Keratinocyte (primary cell): ENCODE results near the gene CRHBP. TPM values are rescaled to one million over a fixed set of nuclear protein-coding genes. Genes with fewer than 3 reads are reported as not detected.

ENCODE experiments used
- DNase-seq: peaks from one replicate; pipeline ENCODE4 v3.0.0-alpha.2; 2011; ENCODE audit warnings: low read depth, missing footprints, low spot score
- FAIRE-seq: peaks from 2 replicates; lab custom pipeline; 2011; peaks lifted over from hg19 to GRCh38; lab: Jason Lieb, UNC
- H2AFZ ChIP-seq: 2 replicates; pipeline ENCODE4 v1.6.0; 2012; ENCODE audit warnings: low read length, control low read depth, inconsistent platforms; ENCODE audit not compliant: control insufficient read depth
- H3K27ac ChIP-seq: 2 replicates; pipeline ENCODE4 v1.5.1; 2011; ENCODE audit warnings: low read length; ENCODE audit not compliant: control insufficient read depth, insufficient read depth
- H3K27me3 ChIP-seq: 3 replicates; pipeline ENCODE4 v1.6.0; 2011; ENCODE audit warnings: low read length; ENCODE audit not compliant: control insufficient read depth, insufficient read depth; ENCODE audit errors: extremely low read depth
- H3K36me3 ChIP-seq, 2 experiments: 2 replicates in 1 of 2; 3 replicates in 1 of 2; pipeline ENCODE4 v1.5.1; 2011; ENCODE audit warnings: low read length in 2 of 2, mild to moderate bottlenecking in 1 of 2; ENCODE audit not compliant: control insufficient read depth in 2 of 2, insufficient read depth in 2 of 2; ENCODE audit errors: extremely low read depth in 1 of 2
- H3K4me1 ChIP-seq: 3 replicates; pipeline ENCODE4 v1.5.1; 2011; ENCODE audit warnings: low read length; ENCODE audit not compliant: control insufficient read depth, insufficient read depth; ENCODE audit errors: extremely low read depth
- H3K4me2 ChIP-seq: 3 replicates; pipeline ENCODE4 v1.6.0; 2011; ENCODE audit warnings: low read depth, low read length; ENCODE audit not compliant: control insufficient read depth, insufficient read depth; ENCODE audit errors: extremely low read depth
- H3K4me3 ChIP-seq, 3 experiments: fragments of 200-600 bp in 1 of 3; sonication (generic) in 1 of 3; 2 replicates in 2 of 3; 3 replicates in 1 of 3; pipeline ENCODE4 v1.5.1; 2011 to 2016; ENCODE audit warnings: low read length in 3 of 3, mild to moderate bottlenecking in 3 of 3, control low read depth in 2 of 3, inconsistent platforms in 1 of 3, low read depth in 1 of 3, mixed read lengths in 1 of 3, mixed run types in 1 of 3, moderate library complexity in 1 of 3; ENCODE audit not compliant: control insufficient read depth in 2 of 3, insufficient read depth in 2 of 3; ENCODE audit errors: extremely low read depth in 1 of 3
- H3K79me2 ChIP-seq: 2 replicates; pipeline ENCODE4 v1.6.0; 2012; ENCODE audit warnings: low read length; ENCODE audit not compliant: control insufficient read depth, insufficient read depth
- H3K9ac ChIP-seq: 3 replicates; pipeline ENCODE4 v1.6.0; 2011; ENCODE audit warnings: low read length; ENCODE audit not compliant: control insufficient read depth, insufficient read depth; ENCODE audit errors: extremely low read depth
- H3K9me1 ChIP-seq: 3 replicates; pipeline ENCODE4 v1.6.0; 2011; ENCODE audit warnings: low read length; ENCODE audit not compliant: control insufficient read depth, insufficient read depth; ENCODE audit errors: extremely low read depth
- H3K9me3 ChIP-seq: 2 replicates; pipeline ENCODE4 v1.5.1; 2012; ENCODE audit warnings: low read depth, low read length; ENCODE audit not compliant: control insufficient read depth
- H4K20me1 ChIP-seq: 3 replicates; pipeline ENCODE4 v1.6.0; 2011; ENCODE audit warnings: low read length; ENCODE audit not compliant: control insufficient read depth, insufficient read depth; ENCODE audit errors: extremely low read depth
- EZH2 ChIP-seq: IDR thresholded peaks from one replicate; pipeline ENCODE4 v1.6.1; 2012; ENCODE audit warnings: inconsistent platforms, mild to moderate bottlenecking, low read length, moderate library complexity
- dilution Hi-C: fragments of 300-500 bp; cut with MboI; formaldehyde crosslinking; loops from one replicate; pipeline ENCODE4 v1.7.0; 2020; ENCODE audit warnings: low sequenced_read_pairs; ENCODE audit not compliant: extremely low pct_ligation_motif_present
- polyA plus RNA-seq, 5 experiments: library from polyadenylated mRNA; depleted of rRNA in 3 of 5; stranded (reverse) in 3 of 5; stranded (forward) in 1 of 5; unstranded in 1 of 5; fragments of >200 nt; gene quantifications; 1 replicate in 1 of 5; 2 replicates in 3 of 5; 3 replicates in 1 of 5; pipeline versions ENCODE4 v1.2.1 to v1.2.3, GENCODE V29; 2011 to 2012; ENCODE audit warnings: missing spikeins in 2 of 5, low read depth in 1 of 5, low replicate concordance in 1 of 5
- TF ChIP-seq, protein P1 (sequence below), 3 experiments: IDR thresholded peaks in 1 of 3; conservative IDR thresholded peaks in 1 of 3; optimal IDR thresholded peaks in 1 of 3; 2 replicates in 2 of 3; 3 replicates in 1 of 3; pipeline versions ENCODE3 to v1.5.1; 2011; ENCODE audit warnings: low read length in 3 of 3, mild to moderate bottlenecking in 3 of 3, moderate library complexity in 2 of 3, control low read depth in 1 of 3, inconsistent platforms in 1 of 3; ENCODE audit not compliant: insufficient read depth in 2 of 3; ENCODE audit errors: extremely low read depth in 1 of 3

CRHBP gene
- polyA plus RNA-seq, 1 donor (not counting 4 experiments of a cell fraction or from before 2014, with no cell fraction given), result not detected

GRCh38 chr5:76954383-76954763, 1.5 kb downstream of the CRHBP start:
- H3K36me3 ChIP-seq, result no peaks in the 10 kb centered on the region
- H3K9ac ChIP-seq, result no peak overlapping the region
- H3K27me3 ChIP-seq, result peaks cover 40% of the 10 kb centered on the region
- FAIRE-seq, result no peak
- TF ChIP-seq, protein P1, sequence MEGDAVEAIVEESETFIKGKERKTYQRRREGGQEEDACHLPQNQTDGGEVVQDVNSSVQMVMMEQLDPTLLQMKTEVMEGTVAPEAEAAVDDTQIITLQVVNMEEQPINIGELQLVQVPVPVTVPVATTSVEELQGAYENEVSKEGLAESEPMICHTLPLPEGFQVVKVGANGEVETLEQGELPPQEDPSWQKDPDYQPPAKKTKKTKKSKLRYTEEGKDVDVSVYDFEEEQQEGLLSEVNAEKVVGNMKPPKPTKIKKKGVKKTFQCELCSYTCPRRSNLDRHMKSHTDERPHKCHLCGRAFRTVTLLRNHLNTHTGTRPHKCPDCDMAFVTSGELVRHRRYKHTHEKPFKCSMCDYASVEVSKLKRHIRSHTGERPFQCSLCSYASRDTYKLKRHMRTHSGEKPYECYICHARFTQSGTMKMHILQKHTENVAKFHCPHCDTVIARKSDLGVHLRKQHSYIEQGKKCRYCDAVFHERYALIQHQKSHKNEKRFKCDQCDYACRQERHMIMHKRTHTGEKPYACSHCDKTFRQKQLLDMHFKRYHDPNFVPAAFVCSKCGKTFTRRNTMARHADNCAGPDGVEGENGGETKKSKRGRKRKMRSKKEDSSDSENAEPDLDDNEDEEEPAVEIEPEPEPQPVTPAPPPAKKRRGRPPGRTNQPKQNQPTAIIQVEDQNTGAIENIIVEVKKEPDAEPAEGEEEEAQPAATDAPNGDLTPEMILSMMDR (optimal IDR thresholded peaks at IDR 0.05 in 1 of 3, IDR thresholded peaks at IDR 0.05 in 1 of 3, conservative IDR thresholded peaks at IDR 0.05 in 1 of 3; ENCODE audit: extremely low read depth in 1 of 3, insufficient read depth in 2 of 3, low read length in 3 of 3), result no peak
- TF ChIP-seq EZH2, result peak; percentile 19
- H2AFZ ChIP-seq, result no peak overlapping the region
- dilution Hi-C loops, result no loop called here
- DNase-seq, result no peak
- no peaks in the 10 kb centered on the region for H3K79me2 ChIP-seq
- H4K20me1 ChIP-seq, result no peaks in the 10 kb centered on the region
- no peak overlapping the region for H3K4me3 ChIP-seq
- H3K27ac ChIP-seq, result no peak overlapping the region
- no peak overlapping the region for H3K4me2 ChIP-seq
- no peaks in the 10 kb centered on the region for H3K9me3 ChIP-seq
- H3K4me1 ChIP-seq, result peaks cover 7% of the 10 kb centered on the region
- H3K9me1 ChIP-seq, result no peaks in the 10 kb centered on the region

DNA sequence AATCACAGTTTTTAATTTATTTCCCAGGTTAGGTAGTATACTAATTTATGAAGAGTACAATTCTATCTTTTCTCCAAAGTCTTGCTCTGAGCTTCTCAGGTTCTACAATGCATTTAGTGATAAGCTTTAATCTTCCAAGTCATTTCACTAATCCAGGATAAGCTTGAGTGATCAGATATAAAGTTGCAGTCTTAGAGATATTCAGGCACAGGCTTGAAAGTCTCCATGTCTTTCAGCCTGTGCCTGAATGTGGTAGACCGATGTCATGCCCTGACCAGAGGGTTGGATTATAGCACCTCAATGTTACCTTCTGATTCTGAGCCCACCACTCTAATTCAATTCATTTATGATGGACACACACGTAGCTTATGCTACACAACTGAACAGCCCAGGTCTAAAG, 3.2 kb downstream of the CRHBP start:
- Histone ChIP-seq H2AFZ (no peak overlapping the region), H3K4me3 (no peak overlapping the region), H3K36me3 (no peaks in the 10 kb centered on the region), H3K4me1 (peaks cover 14% of the 10 kb centered on the region), H3K27me3 (peaks cover 40% of the 10 kb centered on the region), H3K4me2 (no peak overlapping the region), H3K79me2 (no peaks in the 10 kb centered on the region), H3K9ac (no peak overlapping the region), H4K20me1 (no peaks in the 10 kb centered on the region), H3K27ac (no peak overlapping the region), H3K9me1 (no peaks in the 10 kb centered on the region), H3K9me3 (no peaks in the 10 kb centered on the region)
- FAIRE-seq (no peak), DNase-seq (no peak)
- TF ChIP-seq EZH2, result no peak
- TF ChIP-seq, protein P1 (optimal IDR thresholded peaks at IDR 0.05 in 1 of 3, IDR thresholded peaks at IDR 0.05 in 1 of 3, conservative IDR thresholded peaks at IDR 0.05 in 1 of 3; ENCODE audit: extremely low read depth in 1 of 3, insufficient read depth in 2 of 3, low read length in 3 of 3), result no peak
- dilution Hi-C loops, result no loop called here
